ENCODE data around the gene ARFGEF3.

The ARFGEF3 gene

DNA sequence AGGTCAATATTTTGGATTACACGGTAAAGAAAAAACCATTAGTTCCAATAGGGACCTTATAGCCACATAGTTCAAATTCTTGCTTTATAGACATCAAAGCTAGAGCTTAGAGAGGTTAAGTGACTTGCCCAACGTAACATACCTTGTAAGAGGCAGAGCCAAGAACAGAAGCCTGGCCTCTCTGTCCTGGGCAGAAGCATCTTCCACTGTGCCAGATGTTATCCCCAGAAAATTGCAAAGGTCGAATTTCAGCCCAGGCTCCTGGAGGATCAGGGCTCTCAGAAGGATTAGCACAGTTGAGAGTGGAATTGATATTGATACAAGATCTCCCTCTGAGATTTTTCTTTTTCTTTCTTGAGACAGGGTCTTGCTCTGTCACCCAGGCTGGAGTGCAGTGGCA lies 222.0 kb downstream of the ARFGEF3 start:
- H3K4me3 ChIP-seq (ENCODE audit: control insufficient read depth, low read depth, low read length), result no peak overlapping the region
- TF ChIP-seq, protein P1, sequence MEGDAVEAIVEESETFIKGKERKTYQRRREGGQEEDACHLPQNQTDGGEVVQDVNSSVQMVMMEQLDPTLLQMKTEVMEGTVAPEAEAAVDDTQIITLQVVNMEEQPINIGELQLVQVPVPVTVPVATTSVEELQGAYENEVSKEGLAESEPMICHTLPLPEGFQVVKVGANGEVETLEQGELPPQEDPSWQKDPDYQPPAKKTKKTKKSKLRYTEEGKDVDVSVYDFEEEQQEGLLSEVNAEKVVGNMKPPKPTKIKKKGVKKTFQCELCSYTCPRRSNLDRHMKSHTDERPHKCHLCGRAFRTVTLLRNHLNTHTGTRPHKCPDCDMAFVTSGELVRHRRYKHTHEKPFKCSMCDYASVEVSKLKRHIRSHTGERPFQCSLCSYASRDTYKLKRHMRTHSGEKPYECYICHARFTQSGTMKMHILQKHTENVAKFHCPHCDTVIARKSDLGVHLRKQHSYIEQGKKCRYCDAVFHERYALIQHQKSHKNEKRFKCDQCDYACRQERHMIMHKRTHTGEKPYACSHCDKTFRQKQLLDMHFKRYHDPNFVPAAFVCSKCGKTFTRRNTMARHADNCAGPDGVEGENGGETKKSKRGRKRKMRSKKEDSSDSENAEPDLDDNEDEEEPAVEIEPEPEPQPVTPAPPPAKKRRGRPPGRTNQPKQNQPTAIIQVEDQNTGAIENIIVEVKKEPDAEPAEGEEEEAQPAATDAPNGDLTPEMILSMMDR (IDR thresholded peaks at IDR 0.05; ENCODE audit: control insufficient read depth, insufficient read depth, low read depth, low read length, missing control alignments), result no peak
- no peak for DNase-seq (ENCODE audit: low read depth)

DNA sequence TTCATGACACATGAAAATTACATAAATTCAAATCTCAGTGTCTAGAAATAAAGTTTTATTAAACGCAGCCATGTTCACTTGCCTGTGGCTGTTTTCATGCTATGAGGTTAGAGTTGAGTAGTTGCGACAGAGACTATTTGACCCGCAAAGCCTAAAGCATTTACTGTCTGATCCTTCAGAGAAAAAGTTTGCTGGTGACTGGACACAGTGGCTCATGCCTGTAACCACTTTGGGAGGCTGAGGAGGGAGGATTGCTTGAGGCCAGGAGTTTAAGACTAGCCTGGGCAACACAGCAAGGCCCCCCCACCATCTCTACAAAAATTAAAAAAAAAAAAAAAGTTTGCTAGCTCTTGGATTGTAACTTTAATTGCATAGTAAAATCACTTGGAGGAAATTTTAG lies 225.2 kb downstream of the ARFGEF3 start:
- DNase-seq (ENCODE audit: low read depth), result no peak
- TF ChIP-seq, protein P1 (IDR thresholded peaks at IDR 0.05; ENCODE audit: control insufficient read depth, insufficient read depth, low read depth, low read length, missing control alignments), result no peak
- H3K4me3 ChIP-seq (ENCODE audit: control insufficient read depth, low read depth, low read length), result no peak overlapping the region

DNA sequence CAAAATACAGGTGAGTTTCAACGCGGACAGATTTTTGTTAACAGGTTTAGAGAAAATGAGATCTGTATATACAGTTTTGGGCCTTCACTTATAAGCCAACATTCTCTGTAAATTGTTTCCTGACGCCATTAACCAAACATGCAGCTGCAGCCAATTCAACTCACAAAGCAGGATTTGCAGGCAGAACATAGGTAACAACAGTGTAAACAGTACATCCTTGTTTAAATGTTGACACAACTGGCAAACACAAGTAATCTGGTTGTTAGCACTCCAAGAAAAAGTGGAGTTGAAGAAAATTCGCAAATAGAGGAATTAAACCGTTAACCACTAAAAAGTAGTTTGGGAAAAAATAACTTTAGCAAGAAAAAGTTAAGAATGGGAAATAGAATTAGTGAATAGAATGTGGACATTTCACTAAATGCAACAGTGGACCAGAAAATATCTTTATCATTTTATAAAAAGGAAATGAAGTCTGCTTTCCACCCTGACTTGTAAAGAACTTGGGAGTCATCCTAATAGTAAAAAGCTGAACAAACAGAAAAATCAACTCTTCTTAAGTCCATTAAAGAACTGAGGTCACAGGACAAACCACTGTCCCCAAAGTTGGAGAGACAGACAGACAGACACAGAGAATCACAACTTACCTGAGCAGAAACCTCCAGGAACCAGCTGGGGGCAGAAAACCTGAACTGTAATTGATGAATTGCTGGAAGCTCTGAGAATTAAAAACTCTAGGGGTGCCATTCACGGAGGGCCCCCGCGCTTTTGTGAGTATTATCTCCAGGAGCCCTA lies 226.0 kb downstream of the ARFGEF3 start:
- H3K4me3 ChIP-seq (ENCODE audit: control insufficient read depth, low read depth, low read length), result no peak overlapping the region
- TF ChIP-seq, protein P1 (IDR thresholded peaks at IDR 0.05; ENCODE audit: control insufficient read depth, insufficient read depth, low read depth, low read length, missing control alignments), result no peak
- DNase-seq (ENCODE audit: low read depth), result no peak

DNA sequence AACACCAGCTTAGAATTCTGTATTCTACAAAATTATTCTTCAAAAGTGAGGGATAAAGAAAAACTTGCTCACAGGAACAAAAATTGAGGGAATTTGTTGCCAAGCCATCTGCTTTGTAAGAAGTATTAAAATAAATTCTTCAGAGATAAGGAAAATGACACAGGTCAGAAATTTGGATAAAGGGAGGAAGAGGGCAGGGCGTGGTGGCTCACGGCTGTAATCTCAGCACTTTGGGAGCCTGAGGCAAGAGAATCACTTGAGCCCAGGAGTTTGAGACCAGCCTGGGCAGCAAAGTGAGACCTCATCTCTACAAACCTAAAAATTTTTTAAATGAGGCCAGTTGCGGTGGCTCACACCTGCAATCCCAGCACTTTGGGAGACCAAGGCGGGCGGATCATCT lies 227.8 kb downstream of the ARFGEF3 start:
- H3K4me3 ChIP-seq (ENCODE audit: control insufficient read depth, low read depth, low read length), result no peak overlapping the region
- DNase-seq (ENCODE audit: low read depth), result no peak
- TF ChIP-seq, protein P1 (IDR thresholded peaks at IDR 0.05; ENCODE audit: control insufficient read depth, insufficient read depth, low read depth, low read length, missing control alignments), result no peak
